ENCODE data around the gene PHTF1.

Gene PHTF1

DNA sequence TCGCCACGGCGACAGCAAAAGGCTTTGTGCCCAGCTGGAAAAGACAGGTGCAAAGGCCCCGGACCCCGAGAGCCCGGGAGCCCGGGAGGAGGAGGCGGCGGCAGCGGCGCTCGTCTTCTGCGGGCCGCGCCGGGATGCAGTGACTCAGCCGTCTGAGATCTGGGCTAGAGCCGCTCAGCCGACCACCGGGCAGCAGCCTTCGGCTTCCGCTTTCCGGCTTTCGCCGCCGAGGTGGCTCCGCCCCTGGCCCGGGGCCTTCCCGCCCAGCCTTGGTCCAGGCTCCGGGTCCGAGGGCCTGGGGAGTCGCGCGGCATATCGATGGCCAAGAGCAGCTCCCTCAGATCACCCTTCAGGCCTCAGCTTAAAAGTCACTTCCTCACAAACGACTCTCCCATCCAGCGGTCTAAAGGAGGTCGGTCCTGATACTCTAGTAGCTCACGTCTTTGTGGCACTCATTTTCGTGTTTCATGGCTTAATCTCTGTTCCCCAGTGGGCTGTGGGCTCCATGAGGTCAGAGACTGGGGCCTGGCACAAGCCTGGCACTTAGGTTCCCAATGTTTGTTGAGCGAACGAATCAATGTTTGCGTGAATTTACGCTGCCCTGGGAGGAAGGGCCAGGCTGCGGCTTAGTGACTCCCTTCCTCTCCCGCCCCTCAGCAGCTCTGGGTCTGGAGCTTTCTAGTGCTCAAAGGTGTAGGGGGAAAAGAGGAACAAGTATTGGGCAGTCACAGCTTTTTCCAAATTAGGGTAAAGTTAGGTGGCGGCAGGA, at the start of gene PHTF1:
TSS of gene PHTF1 (minus strand) at position 154 of the 769 bp plus-strand sequence. CDS start 783 bp downstream, outside the sequence.
- H3K9me3 Mint-ChIP-seq, result no peaks in the 10 kb centered on the region
- H3K36me3 Mint-ChIP-seq, result peaks cover 58% of the 10 kb centered on the region
- ATAC-seq, result peak; percentile 94
- peak within 1 kb of the TSS; percentile 90 for H3K4me3 Mint-ChIP-seq
- DNase-seq (ENCODE audit: low spot score in 2 of 2), result peak; percentile 61 to 83
- H3K4me1 Mint-ChIP-seq, result peaks cover 27% of the 10 kb centered on the region
- peak within 1 kb of the TSS; percentile 98 for H3K27ac Mint-ChIP-seq

DNA sequence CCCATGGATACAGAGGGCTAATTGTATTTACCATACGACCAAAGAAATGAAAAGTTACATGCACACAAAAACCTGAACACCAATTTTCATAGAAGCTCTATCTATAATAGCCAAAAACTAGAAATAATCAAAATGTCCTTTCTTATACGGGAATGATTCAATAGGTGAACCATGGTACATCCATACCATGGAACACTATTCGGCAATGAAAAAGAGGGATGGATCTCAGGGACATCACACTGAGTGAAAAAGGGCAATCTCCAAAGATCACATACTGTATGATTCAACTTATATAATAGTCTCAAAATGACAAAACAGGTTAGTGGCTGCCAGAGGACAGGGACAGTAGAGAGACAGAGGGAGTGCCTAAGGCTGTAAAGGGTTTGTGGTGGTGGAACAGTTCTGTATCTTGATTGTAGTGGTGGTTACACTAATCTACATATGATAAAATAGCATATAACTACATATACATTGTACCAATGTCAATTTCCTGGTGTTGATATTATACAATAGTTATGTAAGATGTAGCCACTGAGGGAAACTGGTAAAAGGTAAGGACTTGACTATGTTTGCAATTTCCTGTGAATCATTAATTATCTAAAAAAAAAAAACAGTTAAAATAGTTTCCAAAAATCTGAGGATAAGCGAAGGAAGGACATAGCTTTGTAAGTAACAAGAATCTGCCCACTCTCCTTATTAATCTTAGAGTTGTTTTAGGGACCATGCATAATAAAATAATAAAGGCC, 49.3 kb upstream of the PHTF1 start:
- peaks cover 71% of the 10 kb centered on the region for H3K36me3 Mint-ChIP-seq
- DNase-seq (ENCODE audit: low spot score in 2 of 2) (no peak), ATAC-seq (peak; percentile 11)
- peaks cover 54% of the 10 kb centered on the region for H3K4me1 Mint-ChIP-seq
- no peaks in the 10 kb centered on the region for H3K9me3 Mint-ChIP-seq
- H3K27ac Mint-ChIP-seq, result peak overlapping the region; percentile 97
- H3K4me3 Mint-ChIP-seq, result peak overlapping the region; percentile 84

DNA sequence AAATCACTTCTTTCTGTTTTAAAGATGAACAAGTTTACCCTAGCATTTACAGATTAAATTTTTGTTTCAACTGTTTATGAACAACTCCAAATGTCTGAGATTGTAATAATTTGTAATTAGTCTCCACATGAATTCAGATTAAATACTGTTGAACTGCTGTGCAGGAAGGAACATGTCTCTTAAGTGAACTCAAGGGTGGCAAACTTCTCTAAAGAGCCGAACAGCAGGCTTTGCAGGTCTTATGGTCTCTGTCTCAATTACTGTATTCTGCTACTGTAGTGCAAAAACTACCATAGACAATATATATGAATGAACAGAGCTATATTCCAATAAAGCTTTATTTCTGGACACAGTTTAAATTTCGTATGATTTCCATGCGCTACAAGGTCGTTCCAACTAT, 46.4 kb upstream of the PHTF1 start:
- DNase-seq (ENCODE audit: low spot score in 2 of 2), result no peak
- Mint-ChIP-seq H3K9me3 (no peaks in the 10 kb centered on the region), H3K36me3 (peaks cover 42% of the 10 kb centered on the region), H3K4me1 (peaks cover 80% of the 10 kb centered on the region), H3K4me3 (no peak overlapping the region), H3K27ac (no peak overlapping the region)
- no peak for ATAC-seq

DNA sequence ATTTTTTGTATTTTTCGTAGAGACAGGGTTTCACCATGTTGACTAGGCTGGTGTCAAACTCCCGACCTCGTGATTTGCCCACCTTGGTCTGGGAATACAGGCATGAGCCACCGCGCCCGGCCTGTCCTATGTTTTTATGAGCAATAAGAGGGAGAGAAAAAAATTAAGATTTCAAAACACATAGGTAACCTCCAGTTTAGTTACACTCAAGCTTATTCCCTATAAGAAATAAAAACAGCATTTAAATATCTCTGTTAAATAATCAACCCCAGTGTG, 45.9 kb upstream of the PHTF1 start:
- no peak for DNase-seq (ENCODE audit: low spot score in 2 of 2)
- Mint-ChIP-seq H3K4me3 (no peak overlapping the region), H3K9me3 (no peaks in the 10 kb centered on the region), H3K27ac (no peak overlapping the region), H3K36me3 (peaks cover 42% of the 10 kb centered on the region), H3K4me1 (peaks cover 81% of the 10 kb centered on the region)
- ATAC-seq, result no peak

DNA sequence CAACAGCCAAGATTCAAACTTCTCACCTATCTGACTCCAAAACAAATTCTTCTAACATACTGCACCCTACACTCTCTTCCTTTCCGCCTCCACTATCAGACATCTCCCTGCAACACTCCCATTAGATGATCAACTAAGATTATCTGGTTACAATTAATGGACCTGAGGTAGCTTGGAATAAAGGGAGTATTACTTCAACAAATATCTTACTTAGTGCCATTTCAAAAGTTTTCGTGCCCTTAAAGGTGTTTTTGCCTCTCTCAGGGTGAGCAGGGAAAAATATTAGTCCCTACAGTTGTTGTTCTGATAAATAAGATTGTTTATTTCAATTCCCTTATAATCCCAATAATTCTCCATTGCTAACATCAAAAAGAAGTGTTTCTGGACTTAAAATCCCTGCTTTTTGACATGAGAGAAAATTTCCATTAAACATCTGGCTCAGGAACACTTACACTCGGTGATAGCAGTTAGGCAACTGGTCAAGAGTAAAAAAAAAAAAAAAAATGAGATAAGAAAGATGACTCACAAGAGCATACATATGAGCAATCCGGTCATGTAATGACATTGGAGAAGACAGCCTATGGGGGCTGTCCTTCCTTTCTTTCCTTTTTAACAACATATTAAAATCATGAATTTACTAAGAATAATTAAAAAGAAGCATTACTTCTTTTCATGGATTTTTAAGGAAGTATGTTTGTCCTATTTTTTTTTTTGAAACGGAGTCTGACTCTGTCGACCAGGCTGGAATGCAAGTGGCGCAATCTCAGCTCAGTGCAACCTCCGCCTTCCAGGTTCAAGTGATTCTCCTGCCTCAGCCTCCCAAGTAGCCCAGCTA, 45.4 kb upstream of the PHTF1 start:
- Mint-ChIP-seq H3K36me3 (peaks cover 42% of the 10 kb centered on the region), H3K4me1 (peaks cover 77% of the 10 kb centered on the region), H3K9me3 (no peaks in the 10 kb centered on the region), H3K27ac (no peak overlapping the region), H3K4me3 (peak overlapping the region; percentile 36)
- ATAC-seq (peak; percentile 74), DNase-seq (ENCODE audit: low spot score in 2 of 2) (no peak)

DNA sequence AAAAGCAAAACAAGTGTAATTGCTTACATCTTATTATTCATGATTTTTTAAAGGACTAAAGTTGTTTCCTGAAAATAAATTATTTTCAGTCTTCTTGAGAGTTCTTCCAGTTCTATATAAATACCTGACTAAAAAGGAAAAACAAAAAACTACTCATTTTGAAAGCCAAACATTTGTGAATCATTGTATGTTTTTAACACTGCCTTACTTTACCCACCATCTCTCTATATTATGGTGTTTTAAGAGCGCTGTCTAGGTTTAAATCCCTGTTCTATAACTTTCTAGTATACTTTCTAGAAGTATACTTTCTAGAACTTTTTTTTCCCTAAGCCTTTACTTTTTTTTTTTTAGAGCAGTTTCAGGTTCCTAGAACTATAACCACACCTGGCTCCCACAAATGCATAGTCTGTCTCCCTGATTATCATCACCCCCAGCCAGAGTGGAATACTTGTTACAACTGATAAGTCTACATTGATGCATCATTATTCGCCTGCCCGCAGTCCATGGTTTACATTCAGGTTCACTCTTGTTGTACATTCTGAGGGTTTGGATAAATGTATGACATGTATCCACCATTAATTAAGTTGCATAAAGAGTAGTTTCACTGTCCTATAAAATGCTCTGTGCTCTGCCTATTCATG, 43.2 kb upstream of the PHTF1 start:
- Mint-ChIP-seq H3K4me3 (peak overlapping the region; percentile 28), H3K27ac (no peak overlapping the region), H3K9me3 (no peaks in the 10 kb centered on the region), H3K4me1 (peaks cover 68% of the 10 kb centered on the region), H3K36me3 (peaks cover 38% of the 10 kb centered on the region)
- ATAC-seq (peak; percentile 90), DNase-seq (ENCODE audit: low spot score in 2 of 2) (no peak)

DNA sequence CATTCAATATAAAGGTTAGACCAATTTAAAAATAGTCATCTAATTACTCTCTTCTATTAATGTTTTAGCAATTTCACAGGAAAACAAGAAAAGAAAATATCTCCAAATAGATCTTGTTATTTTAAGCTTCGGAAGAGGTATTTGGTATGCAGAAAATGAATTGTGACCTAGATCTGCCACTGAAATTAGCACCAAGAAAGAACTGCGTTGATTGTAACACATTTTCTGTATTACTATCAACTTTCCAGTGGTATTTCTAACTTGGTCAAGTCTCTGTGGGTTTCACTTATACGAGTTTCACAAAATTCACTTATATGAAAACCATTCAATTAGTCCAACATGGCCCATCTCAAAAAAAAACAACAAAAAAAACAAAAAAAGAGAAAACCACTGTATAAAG, 41.2 kb upstream of the PHTF1 start:
- H3K4me1 Mint-ChIP-seq, result peaks cover 57% of the 10 kb centered on the region
- no peak for DNase-seq (ENCODE audit: low spot score in 2 of 2)
- ATAC-seq, result no peak
- no peak overlapping the region for H3K27ac Mint-ChIP-seq
- peak overlapping the region; percentile 11 for H3K4me3 Mint-ChIP-seq
- H3K36me3 Mint-ChIP-seq, result peaks cover 39% of the 10 kb centered on the region
- H3K9me3 Mint-ChIP-seq, result no peaks in the 10 kb centered on the region

DNA sequence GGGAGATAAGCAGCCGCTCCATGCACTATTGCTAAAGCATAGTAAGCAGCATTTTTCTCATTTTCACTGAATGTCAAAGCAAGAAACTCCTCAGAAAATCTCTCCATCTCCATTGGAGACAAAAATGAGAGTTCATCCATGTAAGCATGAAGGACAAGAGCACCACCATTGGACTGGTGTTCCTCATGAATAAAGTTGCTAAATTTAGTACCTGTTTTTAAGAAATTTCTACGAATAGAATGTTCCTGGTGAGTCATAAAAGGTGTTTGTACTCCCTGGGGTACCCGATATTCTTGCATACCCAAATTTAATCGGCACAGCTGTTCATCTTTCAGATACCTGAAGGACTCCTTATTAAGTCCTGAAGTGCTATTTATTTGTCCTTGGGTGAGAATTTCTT, 38.2 kb upstream of the PHTF1 start:
- ATAC-seq (no peak), DNase-seq (ENCODE audit: low spot score in 2 of 2) (no peak)
- H3K4me1 Mint-ChIP-seq, result peaks cover 51% of the 10 kb centered on the region
- H3K36me3 Mint-ChIP-seq, result peaks cover 51% of the 10 kb centered on the region
- H3K27ac Mint-ChIP-seq, result no peak overlapping the region
- no peaks in the 10 kb centered on the region for H3K9me3 Mint-ChIP-seq
- H3K4me3 Mint-ChIP-seq, result no peak overlapping the region

DNA sequence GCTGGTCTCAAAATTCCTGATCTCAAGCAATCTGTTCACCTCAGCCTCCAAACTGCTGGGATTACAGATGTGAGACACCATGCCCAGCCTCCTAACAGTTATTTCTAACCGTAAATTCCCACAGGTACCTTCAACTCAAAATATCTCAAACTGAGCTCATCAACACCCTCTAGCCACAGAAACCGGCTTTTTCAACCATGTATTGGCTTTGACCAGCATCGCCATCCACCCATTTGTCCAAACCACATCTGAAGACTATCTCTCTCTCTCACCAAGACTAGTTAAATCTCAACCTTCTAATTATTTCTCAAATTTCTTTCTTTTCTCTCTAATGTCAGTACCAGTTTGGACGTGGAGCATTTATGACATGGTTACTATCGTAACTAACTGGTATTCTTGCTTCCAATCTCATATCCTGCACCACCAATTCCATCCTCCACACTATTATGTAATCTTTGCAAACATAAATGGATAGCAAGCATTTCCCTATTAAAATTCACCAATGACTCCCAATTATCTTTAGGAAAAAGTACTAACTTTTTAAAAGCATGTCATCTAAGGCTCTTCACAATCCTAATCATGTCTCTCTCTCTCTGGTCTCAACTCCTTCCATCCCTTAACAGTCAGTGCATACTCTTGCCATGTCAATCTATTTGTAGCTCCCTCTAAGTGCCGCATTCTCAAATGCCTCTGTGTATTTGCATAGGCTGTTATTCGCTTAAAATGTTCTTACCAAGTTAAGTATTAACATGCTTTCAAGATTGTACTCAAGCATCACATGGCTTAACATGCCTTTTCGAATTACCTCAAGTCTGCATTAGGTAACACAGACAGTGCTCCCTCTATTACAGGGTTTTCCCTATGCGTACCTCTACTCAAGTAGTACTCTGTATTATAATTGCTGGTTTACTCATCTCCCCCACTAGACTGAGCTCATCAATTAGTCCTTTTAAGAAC, 34.9 kb upstream of the PHTF1 start:
- H3K36me3 Mint-ChIP-seq, result peaks cover 51% of the 10 kb centered on the region
- peaks cover 51% of the 10 kb centered on the region for H3K4me1 Mint-ChIP-seq
- DNase-seq (ENCODE audit: low spot score in 2 of 2) (no peak), ATAC-seq (no peak)
- H3K4me3 Mint-ChIP-seq, result no peak overlapping the region
- H3K27ac Mint-ChIP-seq, result peak overlapping the region; percentile 4
- H3K9me3 Mint-ChIP-seq, result no peaks in the 10 kb centered on the region

DNA sequence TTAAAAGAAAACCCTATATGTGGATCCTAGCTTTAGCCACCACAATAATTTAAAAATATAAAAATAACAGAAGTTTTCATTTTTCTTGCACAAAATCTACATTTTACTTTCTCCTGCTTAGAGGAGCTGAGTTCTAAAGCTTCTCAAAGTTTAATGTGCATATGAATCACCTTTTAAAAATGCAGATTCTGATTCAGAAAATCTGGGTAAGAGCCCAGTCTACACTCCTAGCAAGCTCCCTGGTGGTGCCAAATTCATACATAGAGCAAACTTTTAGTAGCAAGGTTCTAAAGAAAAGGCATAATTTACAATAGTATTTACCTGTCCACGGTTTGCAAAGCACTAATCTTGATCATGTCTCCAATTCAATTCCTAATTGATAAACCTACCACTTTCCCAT, 33.7 kb upstream of the PHTF1 start:
- Mint-ChIP-seq H3K9me3 (peaks cover under 1% of the 10 kb centered on the region), H3K4me3 (no peak overlapping the region), H3K36me3 (peaks cover 52% of the 10 kb centered on the region), H3K27ac (peak overlapping the region; percentile 80), H3K4me1 (peaks cover 51% of the 10 kb centered on the region)
- ATAC-seq, result no peak
- DNase-seq (ENCODE audit: low spot score in 2 of 2), result no peak

DNA sequence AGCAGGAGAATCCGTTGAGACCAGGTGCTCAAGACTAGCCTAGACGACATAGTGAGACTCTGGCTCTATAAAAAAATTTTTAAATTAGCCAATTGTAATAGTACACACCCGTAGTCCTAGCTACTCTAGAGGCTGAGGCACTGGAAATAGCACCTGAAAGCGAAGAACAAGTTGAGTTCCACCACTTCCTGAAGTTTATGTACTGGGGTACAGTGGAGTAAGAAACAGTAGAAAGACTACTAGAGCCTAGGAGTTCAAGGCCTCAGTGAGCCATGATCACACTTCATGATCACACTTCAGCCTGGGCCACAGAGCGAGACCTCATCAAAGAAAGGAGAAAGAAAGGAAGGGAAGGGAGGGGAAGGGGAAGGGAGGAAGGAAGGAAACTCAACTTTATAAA, 33.2 kb upstream of the PHTF1 start:
- Mint-ChIP-seq H3K9me3 (peaks cover 3% of the 10 kb centered on the region), H3K36me3 (peaks cover 51% of the 10 kb centered on the region), H3K4me1 (peaks cover 56% of the 10 kb centered on the region), H3K27ac (peak overlapping the region; percentile 80), H3K4me3 (no peak overlapping the region)
- no peak for DNase-seq (ENCODE audit: low spot score in 2 of 2)
- ATAC-seq, result peak; percentile 71

DNA sequence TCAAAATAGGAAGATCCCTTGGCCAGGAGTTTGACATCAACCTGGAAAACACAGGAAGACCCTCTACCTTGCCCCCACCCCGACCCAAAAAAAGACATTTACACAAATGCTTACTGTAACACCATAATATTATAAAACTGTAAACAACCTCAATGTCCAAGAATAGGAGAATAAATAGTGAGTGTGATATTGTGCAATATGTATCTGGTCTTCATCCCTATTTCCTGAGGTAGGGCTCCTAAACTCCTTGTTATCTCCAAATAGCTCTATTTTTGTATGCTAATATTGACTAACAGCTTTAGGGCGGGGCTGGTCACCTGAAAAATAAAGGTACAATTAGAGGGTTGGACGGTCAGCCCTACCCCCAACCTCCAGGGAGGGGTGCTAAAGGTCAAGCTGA, 29.5 kb upstream of the PHTF1 start:
- no peak for ATAC-seq
- no peak overlapping the region for H3K27ac Mint-ChIP-seq
- no peak for DNase-seq (ENCODE audit: low spot score in 2 of 2)
- H3K36me3 Mint-ChIP-seq, result peaks cover 25% of the 10 kb centered on the region
- H3K9me3 Mint-ChIP-seq, result peaks cover 3% of the 10 kb centered on the region
- H3K4me1 Mint-ChIP-seq, result peaks cover 68% of the 10 kb centered on the region
- no peak overlapping the region for H3K4me3 Mint-ChIP-seq

DNA sequence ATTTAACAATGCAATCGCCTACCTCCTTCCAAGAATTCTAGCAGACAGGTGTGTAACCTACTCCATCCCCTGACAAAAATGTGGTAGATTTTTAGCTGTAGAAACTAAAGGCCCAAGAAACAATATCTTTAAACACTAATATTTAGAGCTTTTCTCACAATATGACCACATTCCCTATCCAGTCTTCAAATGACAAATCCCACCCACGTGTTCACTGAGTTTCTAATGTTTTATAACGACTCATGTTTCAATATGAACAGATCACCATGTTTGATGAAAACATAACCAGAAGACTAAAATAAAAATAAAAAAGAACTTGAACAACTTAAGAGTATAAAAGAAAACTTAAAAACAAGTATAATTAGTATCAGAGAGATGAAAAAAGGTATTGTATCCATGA, 28.4 kb upstream of the PHTF1 start:
- Mint-ChIP-seq H3K27ac (peak overlapping the region; percentile 60), H3K4me1 (peaks cover 58% of the 10 kb centered on the region), H3K4me3 (peak overlapping the region; percentile 8), H3K9me3 (peaks cover 3% of the 10 kb centered on the region), H3K36me3 (peaks cover 26% of the 10 kb centered on the region)
- DNase-seq (ENCODE audit: low spot score in 2 of 2) (no peak), ATAC-seq (peak; percentile 56)

DNA sequence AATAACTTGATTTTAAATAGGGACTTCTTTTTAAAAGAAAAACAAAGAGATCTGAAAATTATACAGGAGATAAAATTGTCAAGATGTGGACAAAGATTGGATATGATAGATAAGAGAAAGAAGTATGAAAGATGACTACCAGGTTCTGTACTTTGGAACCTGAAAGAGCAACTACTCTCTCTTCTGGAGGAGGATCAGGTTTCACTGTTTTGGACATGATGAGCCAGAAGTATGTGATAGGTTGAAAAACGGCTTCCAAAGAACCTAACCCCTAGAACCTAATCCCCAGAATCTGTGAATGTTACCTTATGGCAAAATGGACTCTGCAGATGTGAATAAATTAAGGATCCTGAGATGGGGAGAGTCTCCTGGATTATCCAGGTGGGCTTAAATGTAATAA, 26.8 kb upstream of the PHTF1 start:
- H3K27ac Mint-ChIP-seq, result no peak overlapping the region

More for the DNA sequence above, 26.8 kb upstream of the PHTF1 start:
- Mint-ChIP-seq H3K4me3 (no peak overlapping the region), H3K36me3 (peaks cover 26% of the 10 kb centered on the region), H3K4me1 (peaks cover 47% of the 10 kb centered on the region), H3K9me3 (peaks cover 3% of the 10 kb centered on the region)
- DNase-seq (ENCODE audit: low spot score in 2 of 2) (no peak), ATAC-seq (no peak)

Measured in stimulated activated effector memory CD8-positive, alpha-beta T cell treated with anti-CD3 and anti-CD28 coated beads, Interleukin-12 subunit alpha, Interleukin-12 subunit beta, amount 100 ng/mL, for 72 hours (primary cell).